Measurements from ENCODE around the gene ITGAL.

DNA sequence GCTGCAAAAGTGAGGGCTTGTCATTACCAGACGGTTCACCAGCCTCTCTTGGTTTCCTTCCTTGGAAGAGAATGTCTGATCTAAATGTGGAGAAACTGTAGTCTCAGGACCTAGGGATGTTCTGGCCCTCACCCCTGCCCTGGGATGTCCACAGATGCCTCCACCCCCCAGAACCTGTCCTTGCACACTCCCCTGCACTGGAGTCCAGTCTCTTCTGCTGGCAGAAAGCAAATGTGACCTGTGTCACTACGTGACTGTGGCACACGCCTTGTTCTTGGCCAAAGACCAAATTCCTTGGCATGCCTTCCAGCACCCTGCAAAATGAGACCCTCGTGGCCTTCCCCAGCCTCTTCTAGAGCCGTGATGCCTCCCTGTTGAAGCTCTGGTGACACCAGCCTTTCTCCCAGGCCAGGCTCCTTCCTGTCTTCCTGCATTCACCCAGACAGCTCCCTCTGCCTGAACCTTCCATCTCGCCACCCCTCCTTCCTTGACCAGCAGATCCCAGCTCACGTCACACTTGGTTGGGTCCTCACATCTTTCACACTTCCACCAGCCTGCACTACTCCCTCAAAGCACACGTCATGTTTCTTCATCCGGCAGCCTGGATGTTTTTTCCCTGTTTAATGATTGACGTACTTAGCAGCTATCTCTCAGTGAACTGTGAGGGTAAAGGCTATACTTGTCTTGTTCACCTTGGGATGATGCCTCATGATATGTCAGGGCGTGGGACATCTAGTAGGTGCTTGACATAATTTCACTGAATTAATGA, 49.5 kb downstream of the ITGAL start:
- no peak for TF ChIP-seq POLR2A (IDR thresholded peaks at IDR 0.05; ENCODE audit: low read depth, low read length)
- no peak for TF ChIP-seq TAF1 (IDR thresholded peaks at IDR 0.05; ENCODE audit: borderline replicate concordance, low read depth, low read length)
- TF ChIP-seq POLR2AphosphoS5 (IDR thresholded peaks at IDR 0.05; ENCODE audit: low read depth, low read length), result no peak
